ENCODE data around the gene ZNF398. TPM values are rescaled to one million over a fixed set of nuclear protein-coding genes. Genes with fewer than 3 reads are reported as not detected.

Gene ZNF398
- total and polyA plus RNA-seq, 10 donors: 1.6 to 23.7 (median 15.6) TPM

DNA sequence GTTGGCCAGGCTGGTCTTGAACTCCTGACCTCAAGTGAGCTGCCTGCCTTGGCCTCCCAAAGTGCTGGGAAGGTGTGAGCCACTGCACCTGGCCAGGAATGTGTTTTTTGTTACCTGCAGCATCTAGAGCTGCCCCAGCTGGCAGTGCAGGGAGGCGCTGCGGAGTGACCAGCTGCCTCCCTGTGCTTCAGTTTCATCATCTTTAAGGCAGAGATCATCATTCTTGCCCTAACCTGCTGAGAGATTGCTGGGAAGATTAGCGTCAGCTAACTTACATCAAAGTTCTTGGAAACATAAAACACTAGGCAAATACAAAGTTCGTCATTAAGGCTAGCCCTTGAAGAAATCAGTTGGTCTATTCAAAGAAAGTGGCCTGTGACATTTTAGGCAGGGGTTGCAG, 50.4 kb downstream of the ZNF398 start:
- TF ChIP-seq POLR2AphosphoS5 (IDR thresholded peaks at IDR 0.05): no peak
- TF ChIP-seq, protein P1, sequence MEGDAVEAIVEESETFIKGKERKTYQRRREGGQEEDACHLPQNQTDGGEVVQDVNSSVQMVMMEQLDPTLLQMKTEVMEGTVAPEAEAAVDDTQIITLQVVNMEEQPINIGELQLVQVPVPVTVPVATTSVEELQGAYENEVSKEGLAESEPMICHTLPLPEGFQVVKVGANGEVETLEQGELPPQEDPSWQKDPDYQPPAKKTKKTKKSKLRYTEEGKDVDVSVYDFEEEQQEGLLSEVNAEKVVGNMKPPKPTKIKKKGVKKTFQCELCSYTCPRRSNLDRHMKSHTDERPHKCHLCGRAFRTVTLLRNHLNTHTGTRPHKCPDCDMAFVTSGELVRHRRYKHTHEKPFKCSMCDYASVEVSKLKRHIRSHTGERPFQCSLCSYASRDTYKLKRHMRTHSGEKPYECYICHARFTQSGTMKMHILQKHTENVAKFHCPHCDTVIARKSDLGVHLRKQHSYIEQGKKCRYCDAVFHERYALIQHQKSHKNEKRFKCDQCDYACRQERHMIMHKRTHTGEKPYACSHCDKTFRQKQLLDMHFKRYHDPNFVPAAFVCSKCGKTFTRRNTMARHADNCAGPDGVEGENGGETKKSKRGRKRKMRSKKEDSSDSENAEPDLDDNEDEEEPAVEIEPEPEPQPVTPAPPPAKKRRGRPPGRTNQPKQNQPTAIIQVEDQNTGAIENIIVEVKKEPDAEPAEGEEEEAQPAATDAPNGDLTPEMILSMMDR (IDR thresholded peaks at IDR 0.05 in 8 of 11, conservative IDR thresholded peaks at IDR 0.05 in 3 of 11): no peak
- TF ChIP-seq POLR2A (IDR thresholded peaks at IDR 0.05): no peak
- no peak overlapping the region for H3K4me3 ChIP-seq
- H3K4me1 ChIP-seq: peaks cover 11 to 46% (median 30%) of the 10 kb centered on the region in 6 donors
- no peak overlapping the region for H3K27ac ChIP-seq
- peaks cover 0 to 52% (median 44%) of the 10 kb centered on the region in 6 donors for H3K36me3 ChIP-seq
- peak; percentile 27 for DNase-seq
- H3K9me3 ChIP-seq: no peaks in the 10 kb centered on the region
- WGBS, 5 donors: 65 to 90% (median 80%) methylated on average over 4 of the region's 4 CpGs
- no peaks in the 10 kb centered on the region for H3K27me3 ChIP-seq (replicated peaks in 1 of 7)
- intact Hi-C loops (cut with DNase I; ENCODE audit: low total_unique reads): no loop called here

DNA sequence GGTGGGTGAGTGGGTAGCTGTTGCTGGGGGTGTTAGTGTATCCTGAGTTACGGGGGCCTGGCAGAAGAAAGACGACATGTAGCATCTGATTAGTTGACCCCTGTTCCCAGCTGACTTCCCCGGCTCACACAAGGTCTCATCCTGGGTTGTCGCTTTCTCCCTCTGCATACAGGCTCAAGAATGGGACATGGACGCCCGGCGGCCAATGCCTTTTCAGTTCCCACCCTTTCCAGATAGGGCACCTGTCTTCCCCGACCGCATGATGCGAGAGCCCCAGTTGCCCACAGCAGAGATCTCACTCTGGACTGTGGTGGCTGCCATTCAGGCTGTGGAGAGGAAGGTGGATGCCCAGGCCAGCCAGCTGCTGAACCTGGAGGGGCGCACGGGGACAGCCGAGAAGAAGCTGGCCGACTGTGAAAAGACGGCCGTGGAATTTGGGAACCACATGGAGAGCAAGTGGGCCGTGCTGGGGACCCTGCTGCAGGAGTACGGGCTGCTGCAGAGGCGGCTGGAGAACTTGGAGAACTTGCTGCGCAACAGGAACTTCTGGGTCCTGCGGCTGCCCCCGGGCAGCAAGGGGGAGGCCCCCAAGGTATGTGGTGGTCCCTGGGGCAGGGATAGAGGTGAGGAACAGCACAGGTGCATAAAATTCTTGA, 51.0 kb downstream of the ZNF398 start:
- H3K4me3 ChIP-seq: no peak overlapping the region
- TF ChIP-seq, protein P1 (IDR thresholded peaks at IDR 0.05 in 8 of 11, conservative IDR thresholded peaks at IDR 0.05 in 3 of 11): no peak
- TF ChIP-seq POLR2AphosphoS5 (IDR thresholded peaks at IDR 0.05) (no peak), POLR2A (IDR thresholded peaks at IDR 0.05) (no peak)
- intact Hi-C loops (cut with DNase I; ENCODE audit: low total_unique reads): no loop called here
- peak; percentile 67 for DNase-seq
- no peaks in the 10 kb centered on the region for H3K9me3 ChIP-seq
- no peaks in the 10 kb centered on the region for H3K27me3 ChIP-seq (replicated peaks in 1 of 7)
- 90 to 96% (median 94%) methylated on average over 22 of the region's 22 CpGs for WGBS, 5 donors
- no peak overlapping the region for H3K27ac ChIP-seq
- H3K36me3 ChIP-seq: peaks cover 0 to 58% (median 50%) of the 10 kb centered on the region in 6 donors
- peaks cover 11 to 46% (median 30%) of the 10 kb centered on the region in 6 donors for H3K4me1 ChIP-seq

DNA sequence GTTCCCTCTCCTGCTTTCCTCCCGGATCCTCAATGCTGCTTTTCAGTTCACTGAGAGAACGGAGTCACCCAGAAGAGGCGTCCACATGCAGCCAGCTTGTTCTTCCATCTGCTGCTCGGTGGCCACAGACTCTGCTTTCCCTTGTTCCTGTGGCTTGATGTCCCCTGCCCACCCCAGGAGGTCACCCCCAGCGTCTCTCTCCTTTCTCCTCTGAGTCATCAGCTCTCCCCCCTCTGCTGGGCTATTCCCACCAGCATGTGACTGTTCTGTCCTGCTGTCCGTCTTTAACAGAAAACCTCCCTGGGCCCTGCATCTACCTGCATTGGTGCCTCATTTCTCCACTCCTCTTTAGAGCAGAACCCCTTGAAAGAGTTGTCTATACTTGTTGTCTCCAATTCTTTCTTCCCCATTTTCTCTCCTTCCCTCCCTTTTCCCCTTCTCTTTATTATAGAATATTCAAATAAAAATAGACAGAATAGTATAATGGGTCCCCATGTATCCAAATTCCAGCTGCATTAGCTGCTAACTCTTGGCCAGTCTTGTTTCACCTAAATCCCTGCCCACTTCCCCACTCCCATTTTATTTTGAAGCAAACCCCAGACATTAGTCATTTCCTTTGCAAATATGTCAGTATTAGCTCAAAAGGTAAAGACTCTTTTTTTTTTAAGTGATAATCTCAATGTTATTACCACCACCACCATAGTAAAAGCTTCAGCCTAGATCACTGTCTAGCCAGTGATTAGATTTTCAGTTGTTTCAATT, 52.2 kb downstream of the ZNF398 start:
- TF ChIP-seq POLR2AphosphoS5 (IDR thresholded peaks at IDR 0.05): no peak
- TF ChIP-seq, protein P1 (IDR thresholded peaks at IDR 0.05 in 8 of 11, conservative IDR thresholded peaks at IDR 0.05 in 3 of 11): no peak
- TF ChIP-seq POLR2A (IDR thresholded peaks at IDR 0.05): no peak
- intact Hi-C loops (cut with DNase I; ENCODE audit: low total_unique reads): no loop called here
- Histone ChIP-seq H3K27ac (no peak overlapping the region), H3K4me1 (peaks cover 11 to 46% (median 30%) of the 10 kb centered on the region in 6 donors), H3K9me3 (no peaks in the 10 kb centered on the region), H3K36me3 (peaks cover 0 to 69% (median 56%) of the 10 kb centered on the region in 6 donors), H3K4me3 (no peak overlapping the region), H3K27me3 (replicated peaks in 1 of 7) (no peaks in the 10 kb centered on the region)
- DNase-seq: peak; percentile 45
- 91 to 99% (median 97%) methylated on average over 6 of the region's 6 CpGs for WGBS, 5 donors

DNA sequence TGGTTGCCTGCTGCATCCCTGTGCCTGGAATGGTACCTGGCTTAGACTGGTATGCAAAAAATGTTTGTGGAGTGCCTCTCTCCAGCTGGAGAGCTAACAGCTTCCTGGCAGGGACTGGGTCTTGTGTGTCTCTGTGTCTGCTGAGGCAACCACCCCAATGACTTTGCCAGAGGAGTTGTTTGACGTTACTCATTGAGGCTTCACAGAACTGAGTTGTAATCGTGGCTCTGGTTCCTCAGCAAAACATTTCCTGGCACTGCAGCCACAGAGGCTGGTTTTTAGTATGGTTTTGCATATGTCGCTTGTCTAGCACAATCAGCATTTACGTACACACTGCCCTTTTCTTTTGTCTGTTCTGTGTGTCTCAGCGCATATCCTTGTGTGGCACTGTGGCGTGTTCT, 55.6 kb downstream of the ZNF398 start:
- Histone ChIP-seq H3K9me3 (no peaks in the 10 kb centered on the region), H3K4me3 (no peak overlapping the region), H3K27me3 (replicated peaks in 1 of 7) (no peaks in the 10 kb centered on the region), H3K27ac (no peak overlapping the region), H3K36me3 (peaks cover 0 to 100% (median 80%) of the 10 kb centered on the region in 6 donors), H3K4me1 (peaks cover 0 to 19% (median 6%) of the 10 kb centered on the region in 6 donors)
- intact Hi-C loops (cut with DNase I; ENCODE audit: low total_unique reads): no loop called here
- WGBS, 5 donors: 78 to 96% (median 87%) methylated on average over 6 of the region's 6 CpGs
- TF ChIP-seq, protein P1 (IDR thresholded peaks at IDR 0.05 in 8 of 11, conservative IDR thresholded peaks at IDR 0.05 in 3 of 11): no peak
- TF ChIP-seq POLR2A (IDR thresholded peaks at IDR 0.05): no peak
- no peak for TF ChIP-seq POLR2AphosphoS5 (IDR thresholded peaks at IDR 0.05)
- DNase-seq: peak; percentile 31
